Measurements from ENCODE around the gene CAGE1. TPM values are rescaled to one million over a fixed set of nuclear protein-coding genes. Genes with fewer than 3 reads are reported as not detected.

CAGE1 gene
- total RNA-seq = under 1 TPM in 1 of 2 donors, not detected in 1; 0.26 TPM

DNA sequence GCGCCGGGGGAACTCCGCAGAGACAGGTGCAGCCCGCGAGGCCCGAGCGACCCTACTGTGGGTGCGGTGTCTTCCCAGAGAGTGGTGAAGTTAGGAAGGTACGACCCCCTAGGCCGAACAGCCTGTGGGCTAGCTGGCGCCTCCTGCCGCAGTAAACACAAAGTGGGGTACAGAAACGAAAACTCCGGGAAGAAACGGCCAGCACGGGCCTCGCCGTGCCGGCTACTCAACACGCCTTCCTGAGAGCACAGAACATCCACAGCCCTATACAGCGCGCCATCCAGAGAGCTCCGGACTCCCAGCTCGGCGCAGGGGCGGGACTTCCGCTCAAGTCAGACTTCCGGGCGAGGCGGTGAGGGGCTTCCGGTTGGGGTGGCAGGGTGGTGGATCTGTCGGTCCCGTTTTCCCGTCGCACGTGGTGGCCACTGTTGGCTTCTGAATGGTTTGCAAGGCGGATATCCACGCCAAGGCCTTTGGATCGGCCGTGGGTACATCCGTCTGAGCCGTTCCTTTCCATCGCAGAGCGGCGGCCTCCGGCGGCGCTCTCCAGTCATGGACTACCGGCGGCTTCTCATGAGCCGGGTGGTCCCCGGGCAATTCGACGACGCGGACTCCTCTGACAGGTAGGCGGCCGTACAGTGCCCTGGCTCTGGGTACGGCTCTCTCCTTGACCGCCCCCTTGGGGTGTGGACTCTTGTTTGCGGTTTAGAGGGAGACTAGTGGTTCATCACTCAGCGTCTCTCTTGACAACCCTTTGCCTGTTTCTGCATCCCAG lies at the start of gene CAGE1, which contains the start of gene RIOK1:
CAGE1 (minus strand) TSS at position 292 of the 775 bp plus-strand sequence. CDS start 2,569 bp downstream, outside the sequence.
RIOK1 (plus strand) TSS at position 358 of the 775 bp plus-strand sequence; CDS start at position 553, 195 bp downstream.
- ATAC-seq = peak; percentile 98

DNA sequence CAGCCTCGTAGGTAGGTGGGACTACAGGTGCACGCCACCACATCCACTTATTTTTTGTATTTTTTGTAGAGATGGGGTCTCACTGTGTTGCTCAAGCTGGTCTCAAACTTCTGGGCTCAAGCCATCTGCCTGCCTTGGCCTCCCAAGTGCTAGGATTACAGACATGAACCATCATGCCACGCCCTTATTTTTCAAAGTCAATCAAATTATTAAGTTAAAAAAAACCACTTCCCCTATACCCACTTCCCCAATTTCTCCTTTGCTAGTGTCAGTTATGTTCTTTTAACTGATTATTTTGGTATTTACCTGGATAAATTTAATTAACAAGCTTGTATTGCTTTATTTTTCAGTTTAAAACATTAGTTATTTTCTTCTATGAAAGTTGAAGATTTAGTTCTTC lies 49.7 kb upstream of the CAGE1 start:
- no peaks in the 10 kb centered on the region for H3K36me3 ChIP-seq (replicated peaks in 1 of 2; ENCODE audit: insufficient read depth in 1 of 2, low read depth in 2 of 2)
- intact Hi-C loops (cut with DNase I) = no loop called here
- ATAC-seq (no peak), DNase-seq (no peak)
- H3K4me1 ChIP-seq = no peaks in the 10 kb centered on the region
- TF ChIP-seq, protein P1, sequence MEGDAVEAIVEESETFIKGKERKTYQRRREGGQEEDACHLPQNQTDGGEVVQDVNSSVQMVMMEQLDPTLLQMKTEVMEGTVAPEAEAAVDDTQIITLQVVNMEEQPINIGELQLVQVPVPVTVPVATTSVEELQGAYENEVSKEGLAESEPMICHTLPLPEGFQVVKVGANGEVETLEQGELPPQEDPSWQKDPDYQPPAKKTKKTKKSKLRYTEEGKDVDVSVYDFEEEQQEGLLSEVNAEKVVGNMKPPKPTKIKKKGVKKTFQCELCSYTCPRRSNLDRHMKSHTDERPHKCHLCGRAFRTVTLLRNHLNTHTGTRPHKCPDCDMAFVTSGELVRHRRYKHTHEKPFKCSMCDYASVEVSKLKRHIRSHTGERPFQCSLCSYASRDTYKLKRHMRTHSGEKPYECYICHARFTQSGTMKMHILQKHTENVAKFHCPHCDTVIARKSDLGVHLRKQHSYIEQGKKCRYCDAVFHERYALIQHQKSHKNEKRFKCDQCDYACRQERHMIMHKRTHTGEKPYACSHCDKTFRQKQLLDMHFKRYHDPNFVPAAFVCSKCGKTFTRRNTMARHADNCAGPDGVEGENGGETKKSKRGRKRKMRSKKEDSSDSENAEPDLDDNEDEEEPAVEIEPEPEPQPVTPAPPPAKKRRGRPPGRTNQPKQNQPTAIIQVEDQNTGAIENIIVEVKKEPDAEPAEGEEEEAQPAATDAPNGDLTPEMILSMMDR (IDR thresholded peaks at IDR 0.05) = no peak
- no peak overlapping the region for H3K27ac ChIP-seq
- no peaks in the 10 kb centered on the region for H3K9me3 ChIP-seq
- WGBS, 2 donors = 80 to 87% methylated on average over 3 of the region's 3 CpGs
- H3K4me3 ChIP-seq = no peak overlapping the region
- H3K27me3 ChIP-seq = no peaks in the 10 kb centered on the region

More for the DNA sequence above, at the start of gene CAGE1, which contains the start of gene RIOK1:
- Histone ChIP-seq H3K27me3 (no peaks in the 10 kb centered on the region), H3K9me3 (no peaks in the 10 kb centered on the region), H3K36me3 (replicated peaks in 1 of 2; ENCODE audit: insufficient read depth in 1 of 2, low read depth in 2 of 2) (peaks cover 0 to 5% of the 10 kb centered on the region in 2 donors), H3K4me3 (peak within 1 kb of the TSS; percentile 71 to 73), H3K4me1 (peaks cover 25% of the 10 kb centered on the region), H3K27ac (peak within 1 kb of the TSS; percentile 76 to 96 (median 88))
- intact Hi-C loops (cut with DNase I) = no loop called here
- 0% methylated on average over 61 of the region's 62 CpGs; no CpG with 5 or more reads in 1 of the 2 donors for WGBS, 2 donors
- DNase-seq = peak; percentile 94 to 97 (median 95)
- TF ChIP-seq POLR2A (IDR thresholded peaks at IDR 0.05) = peak; percentile 72 to 95 (median 95)
- TF ChIP-seq, protein P1 (IDR thresholded peaks at IDR 0.05) = peak in 3 of 7 experiments; percentile 28 to 36 (median 32)

DNA sequence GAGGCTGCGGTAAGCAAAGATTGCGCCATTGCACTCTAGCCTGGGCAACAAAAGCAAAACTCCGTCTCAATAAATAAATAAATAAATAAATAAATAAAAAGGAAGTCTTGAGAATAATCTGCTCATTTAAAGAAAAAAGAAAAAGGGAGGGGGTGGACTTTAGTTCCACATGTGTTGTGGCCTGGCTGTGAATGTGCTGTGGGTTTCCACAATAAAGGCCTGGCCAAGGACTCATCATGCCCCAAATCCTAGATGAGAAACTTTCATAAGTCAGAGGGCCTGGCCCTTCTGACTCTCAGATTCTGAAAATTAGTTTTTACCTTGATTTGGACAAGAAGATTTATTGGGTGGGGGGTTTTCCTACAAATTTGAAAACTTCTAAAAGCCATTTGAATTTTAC lies 48.5 kb upstream of the CAGE1 start:
- DNase-seq (no peak), ATAC-seq (no peak)
- Histone ChIP-seq H3K36me3 (replicated peaks in 1 of 2; ENCODE audit: insufficient read depth in 1 of 2, low read depth in 2 of 2) (no peaks in the 10 kb centered on the region), H3K27me3 (no peaks in the 10 kb centered on the region), H3K9me3 (no peaks in the 10 kb centered on the region), H3K4me3 (no peak overlapping the region), H3K4me1 (no peaks in the 10 kb centered on the region), H3K27ac (no peak overlapping the region)
- 88 to 97% methylated on average over 3 of the region's 3 CpGs for WGBS, 2 donors
- TF ChIP-seq POLR2A (IDR thresholded peaks at IDR 0.05) = no peak
- TF ChIP-seq, protein P1 (IDR thresholded peaks at IDR 0.05) = no peak
- intact Hi-C loops (cut with DNase I) = no loop called here

DNA sequence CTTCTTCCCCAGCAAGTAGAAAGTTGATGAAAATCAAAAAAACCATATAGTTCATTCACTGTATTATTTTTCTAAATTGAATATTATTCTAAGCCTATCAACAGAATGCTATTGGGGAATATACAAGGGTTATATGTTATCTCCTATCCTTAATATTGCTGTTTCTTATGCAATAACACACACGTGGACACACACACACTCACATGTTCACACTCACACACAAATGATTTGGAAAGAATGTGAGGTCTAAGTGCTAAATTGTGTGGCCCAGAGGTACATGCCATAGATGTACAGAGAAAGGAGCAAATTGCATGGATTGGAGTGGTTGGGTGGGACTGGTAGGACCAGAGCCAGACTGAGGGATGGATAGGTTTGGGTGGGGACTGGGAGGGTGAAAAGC lies 45.1 kb upstream of the CAGE1 start:
- intact Hi-C loops (cut with DNase I) = no loop called here
- H3K4me3 ChIP-seq = no peak overlapping the region
- H3K27ac ChIP-seq = no peak overlapping the region
- no peaks in the 10 kb centered on the region for H3K9me3 ChIP-seq
- no peaks in the 10 kb centered on the region for H3K36me3 ChIP-seq (replicated peaks in 1 of 2; ENCODE audit: insufficient read depth in 1 of 2, low read depth in 2 of 2)
- no peak for DNase-seq
- TF ChIP-seq, protein P1 (IDR thresholded peaks at IDR 0.05) = no peak
- no peak for ATAC-seq
- no peaks in the 10 kb centered on the region for H3K27me3 ChIP-seq
- 50 to 54% methylated on average over 1 of the region's 1 CpG for WGBS, 2 donors
- no peaks in the 10 kb centered on the region for H3K4me1 ChIP-seq

Data from body of pancreas (tissue), 4 donors.